Measurements from ENCODE around the gene IKBIP.

DNA sequence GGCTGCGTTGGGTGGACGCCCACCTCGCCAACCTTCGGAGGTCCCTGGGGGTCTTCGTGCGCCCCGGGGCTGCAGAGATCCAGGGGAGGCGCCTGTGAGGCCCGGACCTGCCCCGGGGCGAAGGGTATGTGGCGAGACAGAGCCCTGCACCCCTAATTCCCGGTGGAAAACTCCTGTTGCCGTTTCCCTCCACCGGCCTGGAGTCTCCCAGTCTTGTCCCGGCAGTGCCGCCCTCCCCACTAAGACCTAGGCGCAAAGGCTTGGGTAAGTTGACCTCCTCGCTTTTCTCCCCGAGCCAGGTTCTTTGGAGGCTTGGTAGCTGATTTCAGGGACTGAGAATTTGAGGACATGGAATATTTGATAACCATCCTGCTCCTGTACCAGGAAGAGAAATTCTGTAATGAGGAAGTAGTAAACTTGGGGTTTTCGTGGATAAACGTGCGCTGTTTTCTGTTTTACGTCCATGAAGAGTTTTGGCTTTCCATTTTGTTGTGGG is 1.0 kb upstream of the IKBIP start:
- TF ChIP-seq, protein P1, sequence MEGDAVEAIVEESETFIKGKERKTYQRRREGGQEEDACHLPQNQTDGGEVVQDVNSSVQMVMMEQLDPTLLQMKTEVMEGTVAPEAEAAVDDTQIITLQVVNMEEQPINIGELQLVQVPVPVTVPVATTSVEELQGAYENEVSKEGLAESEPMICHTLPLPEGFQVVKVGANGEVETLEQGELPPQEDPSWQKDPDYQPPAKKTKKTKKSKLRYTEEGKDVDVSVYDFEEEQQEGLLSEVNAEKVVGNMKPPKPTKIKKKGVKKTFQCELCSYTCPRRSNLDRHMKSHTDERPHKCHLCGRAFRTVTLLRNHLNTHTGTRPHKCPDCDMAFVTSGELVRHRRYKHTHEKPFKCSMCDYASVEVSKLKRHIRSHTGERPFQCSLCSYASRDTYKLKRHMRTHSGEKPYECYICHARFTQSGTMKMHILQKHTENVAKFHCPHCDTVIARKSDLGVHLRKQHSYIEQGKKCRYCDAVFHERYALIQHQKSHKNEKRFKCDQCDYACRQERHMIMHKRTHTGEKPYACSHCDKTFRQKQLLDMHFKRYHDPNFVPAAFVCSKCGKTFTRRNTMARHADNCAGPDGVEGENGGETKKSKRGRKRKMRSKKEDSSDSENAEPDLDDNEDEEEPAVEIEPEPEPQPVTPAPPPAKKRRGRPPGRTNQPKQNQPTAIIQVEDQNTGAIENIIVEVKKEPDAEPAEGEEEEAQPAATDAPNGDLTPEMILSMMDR (IDR thresholded peaks at IDR 0.05; ENCODE audit: extremely low read depth in 1 of 2, insufficient read depth in 1 of 2, low read depth in 1 of 2, low read length in 2 of 2): no peak
- TF ChIP-seq POLR2A (IDR thresholded peaks at IDR 0.05; ENCODE audit: low read depth, low read length): no peak
- no peak for TF ChIP-seq EZH2 (IDR thresholded peaks at IDR 0.05; ENCODE audit: borderline replicate concordance, low read depth, low read length, severe bottlenecking)
- TF ChIP-seq POLR2AphosphoS5 (IDR thresholded peaks at IDR 0.05; ENCODE audit: insufficient read depth, low read depth, low read length): no peak

Data from endothelial cell of umbilical vein (primary cell).